AG04449 (cell line): Measurements from ENCODE around the gene GPHN.

Experiments
- CTCF ChIA-PET: fragments of 350-600 bp; formaldehyde crosslinking; extraction: SDS; loops from one replicate; lab custom pipeline; 2021; ENCODE audit warnings: antibody characterized with exemption; lab: Yijun Ruan, JAX
- POLR2A ChIA-PET: fragments of 400-600, 350-600 bp; formaldehyde crosslinking; extraction: SDS; loops from one replicate; lab custom pipeline; 2020; ENCODE audit warnings: antibody characterized with exemption, inconsistent platforms; lab: Yijun Ruan, JAX
- DNase-seq: peaks from one replicate; pipeline ENCODE4 v3.0.0-alpha.2; 2010; ENCODE audit warnings: low read depth, low spot score
- H3K4me3 ChIP-seq: 2 replicates; pipeline ENCODE4 v1.5.1; 2011; ENCODE audit warnings: low read depth, mild to moderate bottlenecking, control low read depth, low read length
- TF ChIP-seq, protein P1 (sequence below): IDR thresholded peaks from one replicate; pipeline ENCODE4 v1.5.1; 2011; ENCODE audit warnings: mild to moderate bottlenecking, moderate library complexity, low read length, control low read depth, inconsistent platforms; ENCODE audit not compliant: insufficient read depth; ENCODE audit errors: missing control alignments

The GPHN gene

GRCh38 chr14:66649498-66649897 is 141.6 kb downstream of the GPHN start:
- no peak overlapping the region for H3K4me3 ChIP-seq
- POLR2A ChIA-PET, result no interaction called here
- CTCF ChIA-PET, result interaction anchor here (1.0 to 1.1 kb wide), 2 partner anchors 25 to 488 kb away, joined by 3 read pairs; no protein-coding TSS in a partner anchor
- DNase-seq, result no peak
- TF ChIP-seq, protein P1, sequence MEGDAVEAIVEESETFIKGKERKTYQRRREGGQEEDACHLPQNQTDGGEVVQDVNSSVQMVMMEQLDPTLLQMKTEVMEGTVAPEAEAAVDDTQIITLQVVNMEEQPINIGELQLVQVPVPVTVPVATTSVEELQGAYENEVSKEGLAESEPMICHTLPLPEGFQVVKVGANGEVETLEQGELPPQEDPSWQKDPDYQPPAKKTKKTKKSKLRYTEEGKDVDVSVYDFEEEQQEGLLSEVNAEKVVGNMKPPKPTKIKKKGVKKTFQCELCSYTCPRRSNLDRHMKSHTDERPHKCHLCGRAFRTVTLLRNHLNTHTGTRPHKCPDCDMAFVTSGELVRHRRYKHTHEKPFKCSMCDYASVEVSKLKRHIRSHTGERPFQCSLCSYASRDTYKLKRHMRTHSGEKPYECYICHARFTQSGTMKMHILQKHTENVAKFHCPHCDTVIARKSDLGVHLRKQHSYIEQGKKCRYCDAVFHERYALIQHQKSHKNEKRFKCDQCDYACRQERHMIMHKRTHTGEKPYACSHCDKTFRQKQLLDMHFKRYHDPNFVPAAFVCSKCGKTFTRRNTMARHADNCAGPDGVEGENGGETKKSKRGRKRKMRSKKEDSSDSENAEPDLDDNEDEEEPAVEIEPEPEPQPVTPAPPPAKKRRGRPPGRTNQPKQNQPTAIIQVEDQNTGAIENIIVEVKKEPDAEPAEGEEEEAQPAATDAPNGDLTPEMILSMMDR, result no peak

GRCh38 chr14:66650491-66650911 is 142.6 kb downstream of the GPHN start:
- ChIA-PET CTCF (no interaction called here), POLR2A (no interaction called here)
- TF ChIP-seq, protein P1, result no peak
- DNase-seq, result no peak
- no peak overlapping the region for H3K4me3 ChIP-seq

GRCh38 chr14:66651536-66652220 is 143.7 kb downstream of the GPHN start:
- no peak overlapping the region for H3K4me3 ChIP-seq
- ChIA-PET POLR2A (no interaction called here), CTCF (no interaction called here)
- no peak for DNase-seq
- TF ChIP-seq, protein P1, result no peak

DNA sequence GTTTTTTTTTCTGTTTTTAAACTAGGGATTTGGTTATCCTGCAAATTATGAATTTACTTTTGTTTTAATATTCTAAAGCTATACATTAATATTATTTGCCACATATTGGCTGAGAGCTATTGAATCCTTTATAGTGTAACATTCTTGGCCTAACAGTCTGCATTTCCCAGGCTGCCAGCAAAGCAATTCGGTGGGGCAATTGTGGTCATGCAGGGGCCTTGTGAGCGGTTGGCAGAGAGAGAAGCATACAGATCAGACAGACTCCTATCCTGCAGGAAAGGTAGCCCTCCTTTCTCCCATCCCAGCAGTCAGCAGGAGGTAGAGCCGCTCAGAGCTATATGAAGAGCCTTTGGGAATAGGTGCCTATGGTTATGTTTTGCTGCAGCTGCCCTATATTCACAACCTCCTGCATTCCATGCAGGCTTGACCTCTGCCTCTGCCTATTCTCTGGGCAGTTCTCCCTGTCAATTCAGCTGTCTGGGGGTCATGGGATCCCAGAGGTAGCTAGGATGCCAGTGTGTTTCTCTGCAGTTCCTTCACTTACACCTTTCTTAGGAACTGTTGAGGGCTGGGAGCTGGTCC is 144.7 kb downstream of the GPHN start:
- TF ChIP-seq, protein P1, result no peak
- CTCF ChIA-PET, result interaction anchor here (1.0 kb wide), 1 partner anchor 28 kb away, joined by 3 read pairs; no protein-coding TSS in a partner anchor
- no peak for DNase-seq
- H3K4me3 ChIP-seq, result no peak overlapping the region
- POLR2A ChIA-PET, result no interaction called here

DNA sequence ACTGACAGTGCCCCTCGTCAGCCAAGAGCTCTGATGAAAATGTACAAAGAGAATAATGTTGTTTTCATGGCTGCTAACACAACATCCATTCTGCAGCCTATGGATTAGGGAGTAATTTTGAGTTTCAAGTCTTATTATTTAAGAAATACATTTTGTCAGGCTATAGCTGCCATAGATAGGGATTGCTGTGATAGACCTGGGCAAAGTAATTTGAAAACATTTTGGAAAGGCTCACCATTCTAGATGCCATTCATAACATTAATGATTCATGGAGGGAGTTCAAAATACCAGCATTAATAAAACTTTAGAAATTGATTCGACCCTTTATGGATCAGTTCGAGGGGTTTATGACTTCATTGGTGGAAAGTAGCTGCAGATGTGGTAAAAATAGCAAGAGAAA is 149.8 kb downstream of the GPHN start:
- no peak overlapping the region for H3K4me3 ChIP-seq
- CTCF ChIA-PET, result interaction anchor here (0.6 kb wide), 1 partner anchor 1469 kb away, joined by 3 read pairs; no protein-coding TSS in a partner anchor
- DNase-seq, result no peak
- TF ChIP-seq, protein P1, result no peak
- POLR2A ChIA-PET, result no interaction called here

GRCh38 chr14:66662374-66662773 is 154.4 kb downstream of the GPHN start:
- ChIA-PET CTCF (no interaction called here), POLR2A (no interaction called here)
- DNase-seq, result no peak
- TF ChIP-seq, protein P1, result peak; percentile 31
- H3K4me3 ChIP-seq, result no peak overlapping the region
